Ishikawa (cell line): ENCODE measurements around the gene ARSB.

Experiments
- CEBPB ChIP-seq: IDR thresholded peaks from 2 replicates; pipeline ENCODE4 v1.6.1; 2012
- EGR1 ChIP-seq: IDR thresholded peaks from 2 replicates; pipeline ENCODE4 v1.6.1; 2012
- EP300 ChIP-seq: IDR thresholded peaks from 2 replicates; pipeline ENCODE4 v1.6.1; 2012; ENCODE audit warnings: borderline replicate concordance
- FOXM1 ChIP-seq: IDR thresholded peaks from 2 replicates; pipeline ENCODE4 v1.6.1; 2012; ENCODE audit warnings: low read depth, borderline replicate concordance
- MAX ChIP-seq: IDR thresholded peaks from 2 replicates; pipeline ENCODE4 v1.6.1; 2012
- TCF12 ChIP-seq: IDR thresholded peaks from 2 replicates; pipeline ENCODE4 v1.6.1; 2012; ENCODE audit warnings: low read depth
- USF1 ChIP-seq: IDR thresholded peaks from 2 replicates; pipeline ENCODE4 v1.6.1; 2012
- YY1 ChIP-seq: IDR thresholded peaks from 2 replicates; pipeline ENCODE4 v1.6.1; 2012; ENCODE audit warnings: low read depth

GRCh38 chr5:78975035-78975434 lies 10.1 kb downstream of the ARSB start:
- TF ChIP-seq TCF12 = no peak
- no peak for TF ChIP-seq MAX
- TF ChIP-seq YY1 = no peak
- no peak for TF ChIP-seq EGR1
- no peak for TF ChIP-seq EP300
- TF ChIP-seq USF1 = no peak
- no peak for TF ChIP-seq CEBPB
- no peak for TF ChIP-seq FOXM1
